BJ (cell line): ENCODE data around the gene EPS15. TPM values are rescaled to one million over a fixed set of nuclear protein-coding genes. Genes with fewer than 3 reads are reported as not detected.

Experiments used
- CTCF ChIA-PET: fragments of 350-600 bp; formaldehyde crosslinking; extraction: SDS; loops from one replicate; lab custom pipeline; 2021; ENCODE audit warnings: antibody characterized with exemption, inconsistent platforms; lab: Yijun Ruan, JAX
- POLR2A ChIA-PET: fragments of 300-600 bp; sonication (Branson Sonifier 250); formaldehyde crosslinking; extraction: SDS; loops from one replicate; lab custom pipeline; 2021; ENCODE audit warnings: antibody characterized with exemption; lab: Charles Lee
- DNase-seq: peaks from one replicate; pipeline ENCODE4 v3.0.0-alpha.2; 2011; ENCODE audit warnings: low read depth
- H3K27me3 ChIP-seq: 2 replicates; pipeline ENCODE4 v1.6.0; 2011; ENCODE audit warnings: low read length; ENCODE audit not compliant: control insufficient read depth, insufficient read depth
- H3K36me3 ChIP-seq: 2 replicates; pipeline ENCODE4 v1.5.1; 2011; ENCODE audit warnings: low read length; ENCODE audit not compliant: control insufficient read depth, insufficient read depth
- H3K4me3 ChIP-seq: 2 replicates; pipeline ENCODE4 v1.5.1; 2011; ENCODE audit warnings: low read depth, mild to moderate bottlenecking, control low read depth, low read length
- CTCF ChIP-seq: IDR thresholded peaks from 2 replicates; pipeline ENCODE4 v1.5.1; 2011; ENCODE audit warnings: low read depth, mild to moderate bottlenecking, control low read depth, inconsistent platforms, low read length, moderate library complexity; ENCODE audit not compliant: insufficient read depth
- polyA plus RNA-seq: library from polyadenylated mRNA; depleted of rRNA; stranded (reverse); fragments of >200 nt; gene quantifications from 2 replicates; pipeline ENCODE4 v1.2.3, GENCODE V29; 2011

The EPS15 gene
- polyA plus RNA-seq, 1 experiment: 18.7 TPM

GRCh38 chr1:51558375-51558924, 39.4 kb upstream of the EPS15 start:
- DNase-seq: no peak
- CTCF ChIA-PET: interaction anchor here (0.7 to 0.8 kb wide), 2 partner anchors 211 to 871 kb away, joined by 3 to 4 read pairs; no protein-coding TSS in a partner anchor

GRCh38 chr1:51557168-51557567, 38.1 kb upstream of the EPS15 start:
- H3K27me3 ChIP-seq: no peaks in the 10 kb centered on the region
- ChIA-PET POLR2A (no interaction called here), CTCF (no interaction called here)
- H3K36me3 ChIP-seq: no peaks in the 10 kb centered on the region
- no peak overlapping the region for H3K4me3 ChIP-seq
- no peak for TF ChIP-seq CTCF
- DNase-seq: no peak

More at GRCh38 chr1:51558375-51558924, 39.4 kb upstream of the EPS15 start:
- H3K36me3 ChIP-seq: no peaks in the 10 kb centered on the region
- no peak for TF ChIP-seq CTCF
- H3K27me3 ChIP-seq: no peaks in the 10 kb centered on the region
- no peak overlapping the region for H3K4me3 ChIP-seq
- POLR2A ChIA-PET: interaction anchor here (0.6 kb wide), 1 partner anchor 182 kb away, joined by 6 read pairs; no protein-coding TSS in a partner anchor

GRCh38 chr1:51555866-51556619, 37.0 kb upstream of the EPS15 start:
- ChIA-PET CTCF (no interaction called here), POLR2A (no interaction called here)
- no peaks in the 10 kb centered on the region for H3K36me3 ChIP-seq
- DNase-seq: no peak
- TF ChIP-seq CTCF: no peak
- no peak overlapping the region for H3K4me3 ChIP-seq
- no peaks in the 10 kb centered on the region for H3K27me3 ChIP-seq

GRCh38 chr1:51553911-51554310, 34.8 kb upstream of the EPS15 start:
- no peak for TF ChIP-seq CTCF
- no peaks in the 10 kb centered on the region for H3K36me3 ChIP-seq
- CTCF ChIA-PET: interaction anchor here (0.6 to 1.0 kb wide), 3 partner anchors 16 to 257 kb away, joined by 3 to 4 read pairs (median 4); no protein-coding TSS in a partner anchor
- H3K4me3 ChIP-seq: no peak overlapping the region
- no peak for DNase-seq
- no peaks in the 10 kb centered on the region for H3K27me3 ChIP-seq
- POLR2A ChIA-PET: no interaction called here
